IMR-90 (cell line): Measurements from ENCODE around the gene BLVRA. TPM values are rescaled to one million over a fixed set of nuclear protein-coding genes. Genes with fewer than 3 reads are reported as not detected.

Experiments used
- ATAC-seq: fragments of 200-7000 bp; cut with Tn5 transposase; 2 replicates; pipeline ENCODE4 v1.9.1; 2020; ENCODE audit warnings: low read depth, mild to moderate bottlenecking, moderate library complexity
- BruUV-seq: library from RNA; stranded (reverse); fragments of 400-500 nt; replicated peaks from 2 replicates; lab custom pipeline; 2021; lab: Mats Ljungman, UMichigan
- CTCF ChIA-PET: fragments of 300-600 bp; formaldehyde crosslinking; extraction: SDS; loops from one replicate; lab custom pipeline; 2021; ENCODE audit warnings: antibody characterized with exemption; lab: Yijun Ruan, JAX
- POLR2A ChIA-PET: fragments of 300-600 bp; sonication (Branson Sonifier 250); formaldehyde crosslinking; loops from one replicate; lab custom pipeline; 2022; ENCODE audit warnings: antibody characterized with exemption; ENCODE audit not compliant: unreplicated experiment; lab: Charles Lee
- DNase-seq: peaks from one replicate; pipeline ENCODE4 v3.0.0; 2013
- H2AFZ ChIP-seq: replicated peaks from 2 replicates; pipeline ENCODE3; 2013; ENCODE audit warnings: low read length, mild to moderate bottlenecking; ENCODE audit not compliant: poor library complexity
- H2AK5ac ChIP-seq: 2 replicates; pipeline ENCODE4 v1.6.1; 2013; ENCODE audit warnings: low read depth, low read length, inconsistent platforms
- H2AK9ac ChIP-seq: replicated peaks from 2 replicates; pipeline ENCODE3; 2013; ENCODE audit warnings: mild to moderate bottlenecking, low read depth, low read length, moderate library complexity; ENCODE audit not compliant: poor library complexity
- H2BK120ac ChIP-seq: 2 replicates; pipeline ENCODE4 v1.6.1; 2013; ENCODE audit warnings: low read depth, low read length, inconsistent platforms
- H2BK15ac ChIP-seq: 3 replicates; pipeline ENCODE4 v1.6.1; 2013; ENCODE audit warnings: low read depth, low read length, inconsistent platforms
- H2BK20ac ChIP-seq: 2 replicates; pipeline ENCODE4 v1.6.1; 2013; ENCODE audit warnings: low read depth, mild to moderate bottlenecking, inconsistent platforms, low read length, moderate library complexity
- H2BK5ac ChIP-seq: 2 replicates; pipeline ENCODE4 v1.6.1; 2013; ENCODE audit warnings: mild to moderate bottlenecking, low read depth, low read length, inconsistent platforms; ENCODE audit not compliant: poor library complexity, severe bottlenecking
- H3K14ac ChIP-seq: replicated peaks from 2 replicates; pipeline ENCODE4 v1.6.1; 2013; ENCODE audit warnings: low read depth, low read length, inconsistent platforms
- H3K18ac ChIP-seq: 2 replicates; pipeline ENCODE4 v1.6.1; 2013; ENCODE audit warnings: low read depth, low read length, control low read depth
- H3K23ac ChIP-seq: 2 replicates; pipeline ENCODE4 v1.6.1; 2013; ENCODE audit warnings: low read depth, low read length, inconsistent platforms
- H3K27ac ChIP-seq: 2 replicates; pipeline ENCODE4 v1.5.1; 2013; ENCODE audit warnings: mild to moderate bottlenecking, control low read depth, low read length; ENCODE audit not compliant: insufficient read depth
- H3K27me3 ChIP-seq: 2 replicates; pipeline ENCODE4 v1.6.1; 2013; ENCODE audit warnings: low read length; ENCODE audit not compliant: control insufficient read depth, insufficient read depth
- H3K36me3 ChIP-seq: 2 replicates; pipeline ENCODE4 v1.6.1; 2013; ENCODE audit warnings: low read length, mixed read lengths; ENCODE audit not compliant: control insufficient read depth, insufficient read depth
- H3K4ac ChIP-seq: 2 replicates; pipeline ENCODE4 v1.6.1; 2013; ENCODE audit warnings: low read depth, low read length, inconsistent platforms
- H3K4me1 ChIP-seq: 2 replicates; pipeline ENCODE4 v1.6.1; 2013; ENCODE audit warnings: low read length, mixed read lengths; ENCODE audit not compliant: control insufficient read depth, insufficient read depth
- H3K4me2 ChIP-seq: 2 replicates; pipeline ENCODE4 v1.6.1; 2013; ENCODE audit warnings: low read depth, mild to moderate bottlenecking, control low read depth, low read length, moderate library complexity
- H3K4me3 ChIP-seq: 2 replicates; pipeline ENCODE4 v1.5.1; 2013; ENCODE audit warnings: low read depth, mild to moderate bottlenecking, control low read depth, low read length, moderate library complexity; ENCODE audit not compliant: insufficient read depth
- H3K56ac ChIP-seq: 2 replicates; pipeline ENCODE4 v1.6.1; 2013; ENCODE audit warnings: low read length, inconsistent platforms; ENCODE audit not compliant: insufficient read depth; ENCODE audit errors: extremely low read depth
- H3K79me1 ChIP-seq, 2 experiments: 2 replicates each; pipeline ENCODE4 v1.6.1; 2013; ENCODE audit warnings: low read length in 2 of 2, inconsistent platforms in 1 of 2, low read depth in 1 of 2
- H3K9ac ChIP-seq: 2 replicates; pipeline ENCODE4 v1.6.1; 2013; ENCODE audit warnings: low read depth, low read length, control low read depth
- H3K9me1 ChIP-seq: 2 replicates; pipeline ENCODE4 v1.6.1; 2013; ENCODE audit warnings: low read length, inconsistent platforms; ENCODE audit not compliant: insufficient read depth
- H3K9me3 ChIP-seq: 2 replicates; pipeline ENCODE4 v1.6.1; 2013; ENCODE audit warnings: low read length; ENCODE audit not compliant: control insufficient read depth, insufficient read depth
- H4K20me1 ChIP-seq: 2 replicates; pipeline ENCODE4 v1.6.1; 2013; ENCODE audit warnings: low read length, inconsistent platforms; ENCODE audit not compliant: insufficient read depth
- H4K5ac ChIP-seq: 2 replicates; pipeline ENCODE4 v1.6.1; 2013; ENCODE audit warnings: mild to moderate bottlenecking, low read depth, low read length, control low read depth
- H4K8ac ChIP-seq, 2 experiments: 2 replicates each; pipeline ENCODE4 v1.6.1; 2013; ENCODE audit warnings: low read depth in 2 of 2, low read length in 2 of 2, control low read depth in 1 of 2, inconsistent platforms in 1 of 2
- H4K91ac ChIP-seq: 2 replicates; pipeline ENCODE4 v1.6.1; 2013; ENCODE audit warnings: low read depth, low read length, inconsistent platforms; ENCODE audit not compliant: insufficient read depth
- BHLHE40 ChIP-seq: fragments of 150-350 bp; IDR thresholded peaks from 2 replicates; pipeline ENCODE4 v1.6.1; 2016; ENCODE audit warnings: mild to moderate bottlenecking, low read depth, low read length
- FOS ChIP-seq: fragments of 150-350 bp; IDR thresholded peaks from 2 replicates; pipeline ENCODE4 v1.6.1; 2016; ENCODE audit warnings: low read depth, low read length
- MAZ ChIP-seq: IDR thresholded peaks from 2 replicates; pipeline ENCODE4 v1.6.1; 2012; ENCODE audit warnings: low read depth, mild to moderate bottlenecking, low read length, improper control_type of control experiment, moderate library complexity, borderline replicate concordance
- NFE2L2 ChIP-seq: fragments of 150-350 bp; IDR thresholded peaks from 2 replicates; pipeline ENCODE4 v1.6.1; 2016; ENCODE audit warnings: low read depth, mild to moderate bottlenecking, low read length
- POLR2A ChIP-seq: IDR thresholded peaks from 2 replicates; pipeline ENCODE4 v1.6.1; 2012; ENCODE audit warnings: mild to moderate bottlenecking, low read depth, low read length
- RAD21 ChIP-seq: IDR thresholded peaks from 2 replicates; pipeline ENCODE4 v1.6.1; 2012; ENCODE audit warnings: low read length, improper control_type of control experiment
- RCOR1 ChIP-seq: IDR thresholded peaks from 2 replicates; pipeline ENCODE4 v1.6.1; 2012; ENCODE audit warnings: mild to moderate bottlenecking, low read length, improper control_type of control experiment; ENCODE audit not compliant: insufficient replicate concordance
- SMC3 ChIP-seq: fragments of 150-350 bp; IDR thresholded peaks from 2 replicates; pipeline ENCODE4 v1.6.1; 2016; ENCODE audit warnings: low read depth, mild to moderate bottlenecking, antibody characterized with exemption, low read length, moderate library complexity
- USF2 ChIP-seq: fragments of 150-350 bp; IDR thresholded peaks from 2 replicates; pipeline ENCODE4 v1.6.1; 2017; ENCODE audit warnings: mild to moderate bottlenecking, antibody characterized with exemption, low read length, low read depth
- WGBS, 2 experiments: methylation state at CpG; one replicate each; pipeline versions ENCODE4 v1.1.5 to v1.1.7; 2013; ENCODE audit warnings: missing lambda C conversion rate in 2 of 2; ENCODE audit not compliant: insufficient read length in 1 of 2; ENCODE audit errors: extremely low coverage in 2 of 2; 5-methylcytosine and 5-hydroxymethylcytosine counted together
- dilution Hi-C: fragments of 300-500 bp; cut with HindIII; formaldehyde crosslinking; loops from one replicate; pipeline ENCODE4 v1.14.3; 2018; ENCODE audit warnings: low sequenced_read_pairs; ENCODE audit not compliant: unreplicated experiment
- in situ Hi-C: fragments of 300-500 bp; cut with MboI; formaldehyde crosslinking; loops from 3 replicates; pipeline ENCODE4 v1.14.3; 2019; ENCODE audit warnings: low sequenced_read_pairs, inconsistent platforms, mixed read lengths
- intact Hi-C: fragments of 100-400 bp; cut with micrococcal nuclease; formaldehyde crosslinking; loops from 2 replicates; pipeline ENCODE4 v1.10.0; 2022
- polyA plus RNA-seq, 3 experiments: library from polyadenylated mRNA; depleted of rRNA; stranded (reverse); fragments of >200 nt; gene quantifications; 2 replicates each; pipeline ENCODE4 v1.2.3, GENCODE V29; 2012; ENCODE audit warnings: low replicate concordance in 1 of 3
- total RNA-seq: library from RNA; depleted of rRNA; stranded (reverse); fragments of >200 nt; gene quantifications from 2 replicates; pipeline ENCODE4 v1.2.3, GENCODE V29; 2012

BLVRA gene
- total and polyA plus RNA-seq, 2 of the 4 experiments (the other 2 are of a cell fraction): 32.3 to 47.1 TPM

GRCh38 chr7:43790006-43790405 lies 31.5 kb downstream of the BLVRA start:
- Histone ChIP-seq H2BK120ac (no peak overlapping the region), H3K4ac (no peak overlapping the region), H3K4me3 (no peak overlapping the region), H2BK5ac (no peak overlapping the region), H3K14ac (no peak overlapping the region), H2BK15ac (no peak overlapping the region), H2AFZ (no peak overlapping the region), H3K9ac (no peak overlapping the region), H2AK9ac (no peak overlapping the region), H3K79me1 (no peaks in the 10 kb centered on the region), H3K9me3 (no peaks in the 10 kb centered on the region), H4K91ac (no peak overlapping the region), H3K23ac (no peak overlapping the region), H3K56ac (no peak overlapping the region), H4K20me1 (no peaks in the 10 kb centered on the region), H3K4me1 (peaks cover 2% of the 10 kb centered on the region; the same call in 1 of the 2 replicates), H4K8ac (no peak overlapping the region), H3K27ac (no peak overlapping the region), H3K18ac (no peak overlapping the region), H3K9me1 (peaks cover 7% of the 10 kb centered on the region; the same call in 1 of the 2 replicates), H3K27me3 (no peaks in the 10 kb centered on the region), H2AK5ac (no peak overlapping the region), H3K36me3 (peaks cover 17% of the 10 kb centered on the region), H4K5ac (no peak overlapping the region), H3K4me2 (no peak overlapping the region), H2BK20ac (no peak overlapping the region)
- no peak for DNase-seq
- intact Hi-C loops (no loop called here), in situ Hi-C loops (no loop called here), dilution Hi-C loops (no loop called here)
- no peak for ATAC-seq
- CTCF ChIA-PET: no interaction called here
- no TSS peak for BruUV-seq
- WGBS, 2 experiments: no CpG with 5 or more reads among the region's 5 CpGs
- POLR2A ChIA-PET: no interaction called here
- TF ChIP-seq SMC3 (no peak), NFE2L2 (no peak), RAD21 (no peak), POLR2A (no peak), FOS (no peak), RCOR1 (no peak), BHLHE40 (no peak), MAZ (no peak), USF2 (no peak)
